Mesodermal cell (in vitro differentiated cells): Measurements from ENCODE around the gene TWNK. TPM values are rescaled to one million over a fixed set of nuclear protein-coding genes. Genes with fewer than 3 reads are reported as not detected.

Source experiments
- H3K27ac ChIP-seq: 2 replicates; pipeline ENCODE4 v1.7.0; 2013; ENCODE audit warnings: mild to moderate bottlenecking, low read depth, low read length, moderate library complexity; ENCODE audit not compliant: severe bottlenecking
- H3K36me3 ChIP-seq: 2 replicates; pipeline ENCODE4 v1.7.1; 2013; ENCODE audit warnings: mild to moderate bottlenecking, low read length, moderate library complexity; ENCODE audit not compliant: control insufficient read depth, insufficient read depth
- H3K4me1 ChIP-seq: one replicate; pipeline ENCODE4 v1.7.1; 2013; ENCODE audit warnings: mild to moderate bottlenecking, low read length; ENCODE audit not compliant: insufficient read depth, control insufficient read depth, poor library complexity, severe bottlenecking
- H3K4me3 ChIP-seq: 2 replicates; pipeline ENCODE4 v1.7.0; 2013; ENCODE audit warnings: low read length, control low read depth, mild to moderate bottlenecking; ENCODE audit not compliant: insufficient read depth, poor library complexity, severe bottlenecking; ENCODE audit errors: extremely low read depth
- H3K9me3 ChIP-seq: 2 replicates; pipeline ENCODE4 v1.7.1; 2013; ENCODE audit warnings: mild to moderate bottlenecking, low read length, moderate library complexity; ENCODE audit not compliant: control insufficient read depth
- WGBS, 2 experiments: methylation state at CpG; one replicate each; pipeline ENCODE4 v1.1.5; 2013; ENCODE audit warnings: missing lambda C conversion rate in 2 of 2; ENCODE audit not compliant: insufficient coverage in 2 of 2; 5-methylcytosine and 5-hydroxymethylcytosine counted together
- polyA plus RNA-seq, 2 experiments: library from polyadenylated mRNA; stranded (reverse); fragments of 50-300 nt; gene quantifications; one replicate each; pipeline ENCODE4 v1.2.3, GENCODE V29; 2013

The TWNK gene
- polyA plus RNA-seq (2013, experiment 1 of 2): 10.7 TPM
- polyA plus RNA-seq (2013, experiment 2 of 2): 10.3 TPM

DNA sequence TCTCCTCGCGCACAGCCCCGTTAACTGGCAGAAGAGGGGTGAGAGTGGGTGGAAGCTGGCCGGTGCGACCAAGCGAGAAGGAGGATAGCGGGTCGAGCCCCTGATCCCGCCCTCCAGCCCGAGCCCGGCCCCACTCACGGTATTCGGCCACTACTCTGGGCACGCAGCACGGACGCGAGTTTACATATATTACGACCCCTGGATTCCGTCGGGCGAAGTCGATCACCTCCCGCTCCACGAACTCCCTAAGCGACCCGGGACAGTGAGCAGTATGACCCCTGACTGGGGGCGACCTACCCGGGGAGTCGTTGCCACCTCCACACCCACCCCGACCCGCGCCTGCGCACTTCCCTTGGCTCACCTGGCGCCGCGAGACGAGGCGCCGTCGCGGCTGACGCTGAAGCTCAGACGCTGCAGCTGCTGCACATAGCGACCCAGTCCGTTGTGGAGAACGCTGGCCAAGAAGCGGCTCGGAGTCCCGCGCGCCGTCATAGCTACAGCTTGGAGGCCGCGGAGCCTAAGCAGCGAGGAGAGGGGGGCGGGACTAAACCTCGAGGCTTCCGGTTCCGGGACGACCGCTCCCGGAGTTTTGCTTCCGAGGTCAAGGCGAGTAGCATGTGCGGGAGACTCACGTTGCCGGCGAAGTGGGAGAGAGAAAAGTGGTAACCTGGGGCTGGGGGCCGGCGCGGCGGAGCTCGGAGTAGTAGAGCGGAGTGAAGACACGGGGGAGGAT, at the start of gene TWNK, which contains the start of gene MRPL43:
TSS of gene TWNK (plus strand) at position 592 of the 733 bp plus-strand sequence. CDS start 668 bp downstream, outside the sequence.
TSS of gene MRPL43 (minus strand) at position 546 of the 733 bp plus-strand sequence. CDS start at position 492, 54 bp downstream.
- WGBS, 2 experiments: 0% methylated on average over 52 to 67 of the region's 75 CpGs
- Histone ChIP-seq H3K36me3 (peaks cover 54% of the 10 kb centered on the region), H3K4me1 (peaks cover 21% of the 10 kb centered on the region), H3K27ac (peak within 1 kb of the TSS; percentile 67), H3K9me3 (no peaks in the 10 kb centered on the region), H3K4me3 (peak within 1 kb of the TSS; percentile 98)

DNA sequence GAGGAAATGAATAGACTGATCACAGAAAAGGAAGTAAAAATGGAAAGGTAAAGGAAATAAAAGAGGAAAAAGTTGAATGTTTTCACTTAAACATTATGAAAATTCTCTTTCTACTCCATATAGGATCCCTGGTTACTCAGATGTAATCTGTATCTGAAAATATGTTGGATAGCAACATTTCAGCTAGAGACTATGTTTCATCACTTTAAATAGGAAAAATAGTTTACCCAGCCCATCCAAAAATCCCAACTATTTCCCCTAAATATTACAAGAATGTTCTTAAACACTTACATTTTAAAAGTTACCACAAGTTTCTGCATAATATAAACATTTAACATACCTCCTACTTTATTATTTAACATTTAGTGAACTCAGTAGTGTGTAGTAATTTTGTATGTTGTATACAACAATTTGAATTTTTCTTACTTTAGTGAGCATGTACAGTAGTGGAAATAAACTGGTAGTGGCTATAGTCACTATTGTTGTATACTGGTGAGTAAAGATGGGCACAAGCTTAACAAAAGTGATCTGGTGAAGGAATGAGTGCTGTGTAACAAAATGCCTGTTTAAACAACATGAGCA, 47.5 kb upstream of the TWNK start:
- Histone ChIP-seq H3K9me3 (no peaks in the 10 kb centered on the region), H3K36me3 (peaks cover 78% of the 10 kb centered on the region)

DNA sequence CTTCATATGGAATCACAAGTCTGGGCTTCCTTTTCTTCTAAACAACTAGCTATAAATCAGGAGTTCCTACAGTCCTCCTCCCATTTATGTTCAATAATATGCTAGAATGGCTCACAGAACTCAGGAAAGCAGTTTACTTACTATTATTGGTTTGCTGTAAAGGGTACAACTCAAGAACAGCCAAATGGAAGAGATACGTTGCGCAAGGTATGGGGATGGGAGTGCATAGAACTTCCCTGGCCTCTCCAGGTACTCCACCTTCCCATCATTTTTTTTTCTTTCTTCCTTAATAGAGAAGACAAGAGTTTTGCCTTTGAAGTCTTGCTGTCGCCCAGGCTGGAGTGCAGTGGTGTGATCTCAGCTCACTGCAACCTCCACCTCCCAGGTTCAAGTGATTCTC, 45.1 kb upstream of the TWNK start:
- no peak overlapping the region for H3K27ac ChIP-seq
- WGBS, 2 experiments: 100% methylated on average over 1 of the region's 3 CpGs; no CpG with 5 or more reads in 1 of the 2 experiments
- no peak overlapping the region for H3K4me3 ChIP-seq
- H3K4me1 ChIP-seq: no peaks in the 10 kb centered on the region
- no peaks in the 10 kb centered on the region for H3K9me3 ChIP-seq
- peaks cover 76% of the 10 kb centered on the region for H3K36me3 ChIP-seq

More for the DNA sequence above, 47.5 kb upstream of the TWNK start:
- H3K27ac ChIP-seq: no peak overlapping the region
- H3K4me1 ChIP-seq: no peaks in the 10 kb centered on the region
- H3K4me3 ChIP-seq: no peak overlapping the region

DNA sequence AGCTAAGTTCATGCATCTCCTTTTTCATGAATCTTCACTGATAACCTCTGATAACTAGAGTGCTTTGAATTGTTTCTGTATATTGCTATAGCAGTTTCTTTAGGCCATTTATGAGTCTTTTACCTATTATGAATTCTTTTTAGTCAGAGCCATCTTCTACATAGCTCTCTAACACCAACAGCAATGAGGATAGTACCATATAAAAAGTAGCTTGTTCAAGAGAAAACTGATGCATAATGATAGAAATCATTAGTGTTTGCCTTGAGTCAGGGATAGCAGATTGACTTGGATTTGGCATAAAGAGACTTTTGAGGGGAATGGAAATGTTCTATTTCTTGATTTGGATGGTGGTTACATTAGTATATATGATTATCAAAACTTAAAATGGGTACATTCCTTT, 43.8 kb upstream of the TWNK start:
- Histone ChIP-seq H3K9me3 (no peaks in the 10 kb centered on the region), H3K4me1 (no peaks in the 10 kb centered on the region), H3K27ac (no peak overlapping the region), H3K4me3 (no peak overlapping the region), H3K36me3 (peaks cover 76% of the 10 kb centered on the region)

DNA sequence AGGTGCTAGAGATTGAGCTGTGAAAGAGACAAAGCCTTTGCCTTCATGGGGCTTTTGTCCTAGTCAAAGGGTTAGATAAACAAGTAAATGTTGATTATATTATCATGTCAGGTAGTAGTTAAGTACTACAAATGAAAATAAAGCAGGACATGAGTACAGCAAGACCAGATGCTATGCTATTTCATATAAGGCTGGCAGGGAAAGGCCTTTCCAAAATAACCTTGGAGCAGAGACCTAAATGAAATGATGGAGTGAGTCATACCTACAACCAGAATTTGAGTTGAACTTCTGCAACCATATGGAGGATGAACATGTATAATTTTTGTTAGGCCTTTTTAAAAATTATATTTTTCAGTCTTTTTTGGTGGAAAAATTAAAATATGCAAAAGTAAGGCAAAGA, 41.6 kb upstream of the TWNK start:
- Histone ChIP-seq H3K4me3 (no peak overlapping the region), H3K27ac (no peak overlapping the region), H3K9me3 (no peaks in the 10 kb centered on the region), H3K4me1 (no peaks in the 10 kb centered on the region), H3K36me3 (peaks cover 81% of the 10 kb centered on the region)

DNA sequence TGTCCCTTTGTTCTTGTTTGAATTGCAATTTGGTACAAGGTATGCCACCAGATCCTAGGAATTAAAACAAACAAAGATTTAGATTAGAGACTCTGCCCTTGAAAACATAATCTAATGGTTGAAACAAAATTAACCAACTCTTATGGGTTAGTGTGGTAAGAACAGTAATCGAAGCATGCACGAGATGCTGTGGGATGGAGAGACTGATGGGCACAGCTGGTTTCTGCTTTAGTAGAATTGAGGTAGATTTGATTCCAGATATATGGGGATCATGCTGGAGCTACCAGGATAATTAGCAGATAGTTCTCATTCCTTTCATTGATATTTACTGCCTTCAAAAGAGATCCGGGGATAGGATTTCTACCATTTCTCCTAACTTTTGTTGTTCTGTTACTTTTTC, 38.4 kb upstream of the TWNK start:
- Histone ChIP-seq H3K36me3 (peaks cover 78% of the 10 kb centered on the region), H3K27ac (no peak overlapping the region), H3K9me3 (no peaks in the 10 kb centered on the region), H3K4me3 (no peak overlapping the region), H3K4me1 (no peaks in the 10 kb centered on the region)
- 95% methylated on average over 2 of the region's 3 CpGs; no CpG with 5 or more reads in 1 of the 2 experiments for WGBS, 2 experiments

DNA sequence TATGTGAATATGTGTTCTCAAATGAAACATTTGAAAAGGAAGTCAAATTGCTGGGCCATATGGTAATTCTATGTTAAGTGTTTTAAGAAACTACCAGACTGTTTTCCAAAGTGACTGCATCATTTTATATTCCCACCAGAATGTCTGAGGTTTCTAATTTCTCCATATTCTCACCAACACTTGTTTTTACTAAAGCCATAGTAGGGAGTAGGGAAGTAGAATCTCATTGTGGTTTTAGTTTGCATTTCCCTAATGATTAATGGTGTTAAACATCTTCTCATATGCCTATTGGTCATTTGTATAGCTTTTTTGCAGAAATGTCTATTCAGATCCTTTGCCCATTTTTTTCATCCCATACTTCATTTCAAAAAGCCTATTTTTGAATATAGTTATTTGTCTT, 27.1 kb upstream of the TWNK start:
- H3K36me3 ChIP-seq: peaks cover 68% of the 10 kb centered on the region
- no peaks in the 10 kb centered on the region for H3K9me3 ChIP-seq
- H3K27ac ChIP-seq: no peak overlapping the region
- no peak overlapping the region for H3K4me3 ChIP-seq
- H3K4me1 ChIP-seq: no peaks in the 10 kb centered on the region

DNA sequence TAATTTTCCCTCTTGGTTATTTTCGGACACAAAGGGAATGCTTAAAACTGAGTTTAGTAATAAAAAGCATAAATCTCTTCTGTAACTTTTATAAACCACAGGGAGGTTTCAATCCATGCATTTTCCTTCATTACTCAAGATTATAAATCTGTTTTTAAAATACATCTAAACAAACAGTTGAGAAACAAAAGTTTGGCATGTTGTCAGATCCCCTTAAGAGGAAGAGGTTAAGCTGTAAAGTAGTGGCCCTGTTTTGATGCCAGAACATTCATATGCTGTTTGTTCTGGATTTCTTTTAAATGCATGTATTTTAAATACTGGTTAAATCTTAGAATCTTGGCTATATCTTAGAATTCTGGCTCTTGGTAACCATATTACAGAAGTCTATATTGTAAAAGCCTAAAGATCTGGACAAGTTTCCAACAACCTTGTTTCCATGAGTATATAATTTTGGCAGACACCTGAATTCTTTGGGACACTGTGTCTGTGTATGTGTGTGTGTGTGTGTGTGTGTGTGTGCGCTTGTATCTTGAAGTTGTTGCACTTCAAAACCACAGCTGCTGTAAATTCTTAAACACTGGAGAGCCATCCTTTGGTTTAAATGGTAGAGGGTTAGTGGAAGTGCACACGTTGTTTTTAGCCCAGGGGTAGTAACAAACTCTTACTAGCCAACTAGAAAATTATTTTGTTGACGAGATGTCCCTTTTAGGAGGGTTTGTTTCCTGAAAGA, 24.8 kb upstream of the TWNK start:
- Histone ChIP-seq H3K4me1 (no peaks in the 10 kb centered on the region), H3K36me3 (peaks cover 62% of the 10 kb centered on the region), H3K9me3 (no peaks in the 10 kb centered on the region), H3K4me3 (no peak overlapping the region), H3K27ac (no peak overlapping the region)
- WGBS, 2 experiments: 100% methylated on average over 1 of the region's 4 CpGs; no CpG with 5 or more reads in 1 of the 2 experiments

DNA sequence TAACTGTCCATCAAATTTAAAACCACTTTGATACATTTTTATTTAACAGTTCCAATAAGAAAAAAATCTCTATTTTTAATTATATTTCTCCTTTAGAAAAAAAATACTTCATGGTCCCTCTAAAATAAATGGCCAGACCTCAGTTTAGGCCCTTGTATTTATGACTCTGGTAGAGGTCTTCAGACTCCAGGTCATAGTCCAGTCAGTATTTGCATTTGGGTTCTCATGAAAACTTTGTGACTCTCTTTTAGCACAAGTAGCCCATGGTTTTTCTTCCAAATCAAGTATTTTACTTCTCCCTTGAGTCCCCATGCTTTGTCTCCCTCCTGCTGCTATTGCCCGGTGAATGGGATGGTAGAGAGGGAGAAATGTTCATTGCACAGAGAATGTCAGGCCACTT, 23.5 kb upstream of the TWNK start:
- no CpG with 5 or more reads among the region's 1 CpG for WGBS, 2 experiments
- no peaks in the 10 kb centered on the region for H3K4me1 ChIP-seq
- no peaks in the 10 kb centered on the region for H3K9me3 ChIP-seq
- peaks cover 50% of the 10 kb centered on the region for H3K36me3 ChIP-seq
- no peak overlapping the region for H3K4me3 ChIP-seq
- no peak overlapping the region for H3K27ac ChIP-seq

DNA sequence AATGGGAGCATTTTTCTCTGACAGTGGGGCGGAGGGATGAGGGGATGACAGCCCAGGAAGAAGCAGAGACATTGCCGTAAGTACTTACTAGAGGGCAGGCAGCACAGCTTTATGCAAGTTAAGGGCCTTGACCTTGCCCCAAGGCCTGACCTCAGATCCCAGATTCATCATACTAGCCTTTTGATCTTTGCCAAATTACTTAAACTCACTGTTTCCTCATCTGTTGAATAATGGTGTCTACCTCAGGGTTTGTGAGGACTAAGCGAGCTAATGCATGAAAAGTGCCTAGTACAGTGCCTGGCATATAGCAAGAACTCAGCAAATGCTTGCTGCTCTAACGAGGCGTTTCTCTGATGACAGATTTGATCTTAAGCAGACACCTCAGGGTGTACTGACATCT, 21.5 kb upstream of the TWNK start:
- WGBS, 2 experiments: 50 to 74% methylated on average over 2 to 5 of the region's 5 CpGs
- Histone ChIP-seq H3K4me3 (no peak overlapping the region), H3K4me1 (no peaks in the 10 kb centered on the region), H3K27ac (no peak overlapping the region), H3K36me3 (peaks cover 37% of the 10 kb centered on the region), H3K9me3 (no peaks in the 10 kb centered on the region)

DNA sequence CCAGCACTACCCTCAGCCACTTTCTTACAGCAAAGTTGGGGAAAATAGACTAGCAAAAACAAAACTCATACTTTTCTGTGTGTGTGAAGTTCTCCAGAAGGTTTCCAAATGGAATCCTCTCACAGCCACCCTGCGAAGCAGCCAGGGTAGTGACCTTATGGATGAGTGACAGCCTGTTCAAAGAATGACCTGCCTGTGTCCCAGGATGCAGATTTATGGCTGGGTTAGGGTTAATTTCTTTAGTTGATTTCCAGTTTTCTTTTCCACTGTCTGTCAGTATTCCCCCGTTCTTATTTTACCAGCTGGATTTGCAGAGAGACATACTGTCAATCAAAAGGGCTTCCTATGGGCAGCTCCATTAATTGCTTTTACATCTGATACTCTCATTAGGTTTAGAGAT, 20.5 kb upstream of the TWNK start:
- Histone ChIP-seq H3K4me1 (no peaks in the 10 kb centered on the region), H3K9me3 (no peaks in the 10 kb centered on the region), H3K27ac (no peak overlapping the region), H3K36me3 (peaks cover 34% of the 10 kb centered on the region), H3K4me3 (no peak overlapping the region)
- no CpG with 5 or more reads among the region's 2 CpGs for WGBS, 2 experiments
